ENCODE measurements around the gene SHMT1.
A peak's percentile ranks its signal among the peaks of the same experiment; 100 is the strongest.

SHMT1 gene

GRCh38 chr17:18281788-18282187 lies 81.6 kb downstream of the SHMT1 start:
- no peak overlapping the region for H3K4me3 ChIP-seq (replicated peaks; ENCODE audit: low read depth, low read length)
- TF ChIP-seq CTCF (IDR thresholded peaks at IDR 0.05; ENCODE audit: low read length, missing control alignments): no peak

GRCh38 chr17:18280766-18281371 lies 82.5 kb downstream of the SHMT1 start:
- no peak overlapping the region for H3K4me3 ChIP-seq (replicated peaks; ENCODE audit: low read depth, low read length)

More at GRCh38 chr17:18281788-18282187, 81.6 kb downstream of the SHMT1 start:
- DNase-seq (ENCODE audit: low read depth): no peak

GRCh38 chr17:18280249-18280648 lies 83.1 kb downstream of the SHMT1 start:
- no peak for DNase-seq (ENCODE audit: low read depth)
- no peak for TF ChIP-seq CTCF (IDR thresholded peaks at IDR 0.05; ENCODE audit: low read length, missing control alignments)
- H3K4me3 ChIP-seq (replicated peaks; ENCODE audit: low read depth, low read length): no peak overlapping the region

More at GRCh38 chr17:18280766-18281371, 82.5 kb downstream of the SHMT1 start:
- no peak for TF ChIP-seq CTCF (IDR thresholded peaks at IDR 0.05; ENCODE audit: low read length, missing control alignments)
- DNase-seq (ENCODE audit: low read depth): no peak

GRCh38 chr17:18278867-18279266 lies 84.5 kb downstream of the SHMT1 start:
- DNase-seq (ENCODE audit: low read depth): peak; percentile 60
- no peak for TF ChIP-seq CTCF (IDR thresholded peaks at IDR 0.05; ENCODE audit: low read length, missing control alignments)
- no peak overlapping the region for H3K4me3 ChIP-seq (replicated peaks; ENCODE audit: low read depth, low read length)

Measured in fibroblast of pulmonary artery (primary cell).